Stimulated activated CD8-positive, alpha-beta memory T cell treated with anti-CD3 and anti-CD28 coated beads, Interleukin-15, amount 100 ng/mL, for 1 hour (primary cell): ENCODE measurements around the gene CACNA1E.

Experiments
- DNase-seq: peaks from one replicate; pipeline ENCODE4 v3.0.0-alpha.2; 2020; ENCODE audit warnings: low read depth

The CACNA1E gene

DNA sequence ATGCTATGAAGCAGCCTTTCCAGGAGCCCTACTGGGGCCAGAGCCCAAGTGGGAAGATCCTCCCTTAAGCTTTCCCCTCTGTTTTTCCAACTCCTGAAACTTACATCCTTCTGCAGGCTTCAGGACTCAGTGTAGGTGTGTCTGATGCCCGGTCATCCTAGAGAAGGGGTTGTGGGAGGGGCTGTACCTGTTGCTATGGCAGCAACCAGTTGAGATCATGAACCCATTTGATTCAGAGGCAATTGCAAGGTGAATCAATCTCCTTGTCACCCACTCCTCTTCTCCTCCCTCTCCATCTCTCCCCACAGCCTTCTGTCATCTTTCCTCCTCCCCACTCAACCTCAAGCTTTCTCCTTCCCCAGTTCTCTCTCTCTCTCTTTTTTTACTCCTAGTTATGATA lies 151.8 kb downstream of the CACNA1E start:
- DNase-seq = no peak

GRCh38 chr1:181637998-181638397 lies 154.7 kb downstream of the CACNA1E start:
- DNase-seq = no peak

DNA sequence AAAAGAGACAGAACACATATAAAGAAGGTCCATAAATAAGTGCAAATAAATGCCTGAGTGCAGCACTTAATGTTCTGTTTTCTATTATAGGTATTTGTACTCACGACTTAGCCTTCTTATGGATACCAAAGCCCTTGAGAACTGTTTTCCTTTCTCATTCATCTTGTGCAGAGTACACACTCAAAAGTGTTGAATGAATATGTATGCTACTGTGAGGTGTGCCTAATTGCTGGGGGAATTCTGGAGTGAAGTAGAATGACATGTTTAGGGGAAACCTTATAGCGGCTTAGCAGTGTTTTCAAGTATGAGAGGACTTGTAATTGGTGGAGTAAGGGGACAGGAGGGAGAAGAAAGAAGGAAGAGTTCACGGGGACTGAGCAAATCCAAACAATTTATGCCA lies 157.6 kb downstream of the CACNA1E start:
- no peak for DNase-seq

DNA sequence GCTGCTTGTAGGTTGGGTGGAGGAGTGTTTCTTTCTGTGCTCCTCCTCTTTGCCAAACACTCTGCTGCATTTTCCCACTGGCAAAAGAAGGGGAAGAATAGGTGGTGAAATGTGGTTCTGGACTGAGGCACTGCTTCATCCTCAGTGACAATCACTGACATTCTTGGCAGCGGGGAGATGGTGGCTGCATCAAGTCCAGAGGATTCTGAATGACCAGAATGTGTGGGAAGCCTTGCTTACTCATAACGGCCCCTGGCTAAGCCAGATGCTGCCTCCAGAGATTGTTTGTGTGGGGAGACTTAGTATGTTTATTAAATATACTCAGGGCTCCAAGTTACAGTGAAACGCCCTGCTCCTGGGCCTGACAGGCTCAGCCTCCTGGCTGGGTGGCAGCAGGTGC lies 160.3 kb downstream of the CACNA1E start:
- no peak for DNase-seq

- no peak for DNase-seq
Observed at GRCh38 chr1:181645171-181645570, 161.9 kb downstream of the CACNA1E start.

DNA sequence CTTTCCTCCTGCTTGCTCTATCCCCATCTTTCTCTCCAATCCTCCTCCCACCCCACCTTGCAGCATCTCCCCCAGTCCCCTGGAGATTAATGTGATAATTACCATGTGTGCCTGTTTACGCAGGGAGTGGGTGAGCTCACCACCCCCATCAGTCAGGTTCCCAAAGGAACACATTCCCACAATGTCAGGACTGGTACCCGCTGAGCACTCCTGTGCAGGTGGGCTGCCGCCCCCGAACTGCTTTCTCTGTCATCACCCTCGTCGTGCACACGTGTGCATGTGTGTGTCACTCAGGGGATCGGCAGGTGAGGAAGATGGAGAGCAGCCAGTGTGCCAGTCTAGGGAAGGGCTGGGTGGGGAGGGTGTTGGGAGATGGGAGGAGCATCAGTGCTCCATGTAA lies 163.4 kb downstream of the CACNA1E start:
- no peak for DNase-seq

- DNase-seq = no peak
Observed at GRCh38 chr1:181647314-181648035, 164.2 kb downstream of the CACNA1E start.

DNA sequence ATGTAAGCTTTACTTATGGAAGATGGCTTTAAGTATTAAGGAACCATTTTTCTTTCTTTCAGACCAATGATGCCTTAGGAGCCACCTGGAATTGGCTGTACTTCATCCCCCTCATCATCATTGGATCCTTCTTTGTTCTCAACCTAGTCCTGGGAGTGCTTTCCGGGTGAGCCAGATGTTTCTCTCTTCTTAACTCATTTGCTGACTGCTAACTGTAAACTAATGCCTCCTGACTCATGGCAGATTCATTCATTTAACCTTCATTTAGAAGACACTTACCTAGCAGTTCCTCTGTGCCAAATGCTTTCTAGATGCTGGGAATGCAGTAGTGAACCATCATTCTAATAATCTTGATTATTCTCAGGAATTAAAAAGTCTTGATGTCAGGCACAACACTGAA lies 168.0 kb downstream of the CACNA1E start:
- no peak for DNase-seq

- no peak for DNase-seq
Observed at GRCh38 chr1:181655756-181656155, 172.4 kb downstream of the CACNA1E start.

GRCh38 chr1:181656491-181656890 lies 173.2 kb downstream of the CACNA1E start:
- no peak for DNase-seq

GRCh38 chr1:181658581-181658980 lies 175.3 kb downstream of the CACNA1E start:
- no peak for DNase-seq

DNA sequence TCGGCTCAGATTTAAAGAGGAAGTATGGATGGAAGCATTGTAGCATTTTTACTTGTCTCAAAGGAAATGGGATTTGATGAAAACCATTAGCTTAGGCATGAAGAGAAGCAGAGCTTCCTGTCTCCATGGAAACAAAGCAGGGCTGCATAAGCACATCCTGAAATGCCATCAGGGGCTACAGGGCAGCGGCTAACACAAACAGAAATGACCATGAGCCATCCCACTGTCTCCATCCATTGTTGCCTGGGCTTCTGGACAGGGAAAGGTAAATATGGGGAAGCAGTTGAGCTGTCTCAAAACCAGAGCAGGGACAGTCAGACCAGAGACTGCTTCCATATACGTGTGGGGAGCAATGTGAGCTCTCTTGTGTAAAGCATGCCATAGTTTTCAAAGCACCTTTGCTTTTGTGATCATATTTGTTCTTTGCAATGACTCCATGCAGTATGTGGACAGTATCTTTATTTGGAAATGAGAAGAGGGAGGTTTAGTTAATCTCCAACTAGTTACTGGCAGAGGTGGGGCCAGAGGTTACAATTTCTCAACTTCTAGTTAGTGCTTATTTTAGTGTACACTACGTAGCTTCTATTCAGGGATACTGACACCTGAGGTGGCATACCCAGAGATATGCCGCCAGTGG lies 176.1 kb downstream of the CACNA1E start:
- no peak for DNase-seq

- no peak for DNase-seq
Observed at GRCh38 chr1:181660621-181661020, 177.3 kb downstream of the CACNA1E start.

DNA sequence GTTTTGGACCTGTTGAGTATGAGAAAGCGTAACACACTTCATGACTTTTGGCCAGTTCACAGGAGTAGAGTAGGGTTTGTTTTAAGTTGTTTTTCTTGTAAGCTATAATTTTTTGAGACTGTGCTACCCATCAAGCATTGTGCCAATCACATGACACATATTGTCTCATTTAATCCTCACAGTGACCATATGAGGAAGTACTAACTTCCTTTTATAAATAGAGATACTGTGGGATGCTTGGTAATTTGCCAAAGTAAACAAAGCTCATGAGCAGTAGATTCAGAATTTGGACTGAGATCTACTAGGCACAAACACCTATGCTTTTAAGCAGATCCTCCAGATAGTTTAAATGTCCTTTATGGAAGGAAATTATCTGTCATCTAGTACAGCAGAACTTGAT lies 178.3 kb downstream of the CACNA1E start:
- DNase-seq = no peak

DNA sequence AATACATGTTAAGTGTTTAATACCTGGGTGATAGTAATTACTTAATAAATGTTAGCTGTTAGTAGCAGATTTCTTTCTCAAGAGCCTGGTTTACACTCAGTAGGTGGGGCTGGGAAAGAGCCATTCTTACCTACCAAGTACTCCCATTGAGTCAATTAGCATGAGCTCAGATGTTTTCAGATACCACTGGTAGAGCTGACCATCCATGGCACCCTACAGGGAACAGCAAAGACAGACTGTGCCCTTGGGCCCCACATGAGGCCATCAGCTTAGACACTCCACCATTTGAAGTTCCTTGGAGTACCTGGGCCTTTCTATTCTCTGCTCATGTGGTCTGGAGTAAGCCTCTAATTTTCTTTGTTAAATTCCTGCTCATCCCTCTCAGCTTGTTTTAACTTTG lies 179.3 kb downstream of the CACNA1E start:
- DNase-seq = no peak

DNA sequence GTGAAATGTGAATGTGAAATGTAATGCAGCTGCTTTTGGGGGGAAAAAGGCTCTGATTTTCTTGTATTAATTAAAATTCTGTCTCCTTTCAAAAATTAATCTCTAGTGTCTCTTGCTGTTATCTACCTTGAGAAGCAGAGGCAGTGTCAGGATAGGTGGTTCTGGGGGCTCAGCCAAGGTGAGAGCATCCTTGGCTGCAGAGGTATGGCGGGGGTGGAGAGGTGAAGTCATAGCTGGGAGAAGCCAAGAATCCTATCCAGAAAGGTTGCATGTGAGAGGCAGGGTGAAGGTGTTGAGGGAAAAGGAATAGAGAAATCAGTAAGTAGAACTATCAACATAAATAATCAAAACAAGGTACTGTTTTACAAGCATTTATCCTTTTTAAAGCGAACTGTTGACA lies 181.2 kb downstream of the CACNA1E start:
- no peak for DNase-seq

- DNase-seq = no peak
Observed at GRCh38 chr1:181669246-181669645, 185.9 kb downstream of the CACNA1E start.

DNA sequence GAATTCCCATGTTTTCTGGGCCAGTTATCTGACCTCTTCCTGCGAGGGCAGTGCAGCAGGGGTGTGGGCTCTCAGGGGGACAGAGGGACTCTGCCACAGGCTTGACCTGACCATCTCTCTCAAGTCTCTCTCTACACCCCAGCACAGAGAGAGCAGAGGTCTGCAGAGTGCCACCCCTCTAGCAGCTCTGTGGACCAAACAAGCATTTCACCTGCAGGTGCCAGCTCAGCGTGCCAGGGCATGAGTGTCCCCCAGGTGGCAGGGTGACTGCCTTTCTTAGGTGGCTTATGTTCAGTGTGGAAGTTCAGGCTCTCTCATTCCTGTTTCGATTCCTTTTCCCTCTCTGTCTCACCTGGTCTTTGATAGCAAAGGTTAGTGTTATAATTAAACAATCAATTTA lies 191.3 kb downstream of the CACNA1E start:
- no peak for DNase-seq

GRCh38 chr1:181675091-181675917 lies 192.0 kb downstream of the CACNA1E start:
- DNase-seq = no peak

DNA sequence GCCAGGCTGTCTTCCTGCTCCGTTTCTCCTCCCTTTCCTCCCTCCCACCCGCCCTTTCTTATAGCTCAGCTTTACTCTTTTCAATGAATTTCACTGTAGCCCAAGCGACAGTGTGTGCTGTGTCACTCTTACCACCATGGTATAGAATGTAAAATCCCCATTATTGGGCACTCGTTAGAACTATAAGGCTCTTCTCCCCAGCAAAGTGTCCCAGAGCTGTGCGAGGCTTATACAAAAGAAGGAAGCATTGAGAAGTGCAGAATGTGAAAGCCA lies 192.5 kb downstream of the CACNA1E start:
- no peak for DNase-seq

GRCh38 chr1:181676269-181676668 lies 193.0 kb downstream of the CACNA1E start:
- no peak for DNase-seq

- no peak for DNase-seq
Observed at GRCh38 chr1:181680332-181680731, 197.0 kb downstream of the CACNA1E start.

GRCh38 chr1:181680871-181681270 lies 197.6 kb downstream of the CACNA1E start:
- DNase-seq = no peak
